Embryonic facial prominence (tissue), 1 donor: ENCODE data around the gene CHST11.
"Not testable (repeated sequence)": the region's sequence is repeated elsewhere in the genome, so short reads cannot be mapped to it uniquely, and the experiment has no call there.

ENCODE experiments used
- DNase-seq: peaks from one replicate; pipeline ENCODE4 v3.0.0-alpha.2; 2016; ENCODE audit errors: extremely low spot score

The CHST11 gene

DNA sequence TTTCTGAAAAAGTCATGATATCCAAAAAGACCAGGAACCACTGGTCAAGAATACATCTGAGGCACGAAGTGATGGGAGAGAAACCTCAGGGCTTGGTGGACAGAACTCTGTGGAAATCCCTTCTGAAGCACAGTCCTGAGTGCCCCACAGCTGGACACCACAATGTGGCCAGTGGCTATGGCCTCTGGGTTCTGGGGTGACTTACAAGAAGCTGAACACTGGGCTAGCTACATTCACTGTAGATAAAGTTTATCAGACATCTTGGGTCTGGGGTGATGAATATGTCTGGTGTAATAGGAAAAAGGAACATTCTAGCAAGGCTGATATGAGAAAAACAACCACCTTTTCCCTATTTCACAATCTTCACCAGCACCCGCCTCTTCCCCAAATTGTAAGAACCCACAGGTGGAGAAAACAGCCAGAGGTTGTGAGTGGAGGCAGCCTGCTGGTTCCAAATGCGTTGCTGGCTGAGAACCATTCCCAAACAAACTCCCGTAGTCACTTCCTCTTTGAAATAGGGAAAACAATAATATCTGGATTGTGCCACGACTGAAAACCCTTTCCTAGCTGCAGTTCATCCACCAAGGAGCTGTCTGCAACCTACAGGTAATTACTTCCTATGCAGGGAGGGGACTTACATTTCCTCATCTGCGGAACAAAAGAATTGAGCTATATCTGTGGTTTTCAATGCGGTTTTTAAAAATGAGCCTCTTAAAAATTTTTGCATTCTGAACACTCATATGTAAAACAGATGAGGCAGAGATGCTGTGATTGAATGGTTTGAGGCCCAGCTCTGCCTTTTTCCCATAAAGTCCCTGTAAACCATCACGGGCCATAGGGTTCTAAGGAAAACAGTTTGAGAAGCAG lies 307.7 kb downstream of the CHST11 start:
- no peak for DNase-seq

DNA sequence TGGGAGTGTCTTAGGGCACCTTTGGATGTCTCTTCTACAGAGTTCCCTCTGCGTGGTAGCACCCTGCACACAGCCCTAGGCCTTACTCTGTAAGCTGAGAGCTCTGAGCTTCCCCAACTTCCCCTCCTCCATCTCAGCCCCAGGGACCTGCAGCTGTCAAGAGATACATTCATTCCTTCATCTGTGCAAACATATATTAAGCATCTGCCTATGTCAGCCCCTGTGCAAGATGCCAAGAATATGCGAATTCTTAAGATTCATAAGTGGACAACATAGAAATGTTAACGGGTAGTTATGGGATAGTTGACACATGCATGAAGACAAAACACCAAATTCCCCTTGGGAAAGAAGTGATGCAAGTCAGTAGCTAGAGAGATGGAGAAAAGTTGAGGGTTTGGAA lies 310.5 kb downstream of the CHST11 start:
- no peak for DNase-seq

DNA sequence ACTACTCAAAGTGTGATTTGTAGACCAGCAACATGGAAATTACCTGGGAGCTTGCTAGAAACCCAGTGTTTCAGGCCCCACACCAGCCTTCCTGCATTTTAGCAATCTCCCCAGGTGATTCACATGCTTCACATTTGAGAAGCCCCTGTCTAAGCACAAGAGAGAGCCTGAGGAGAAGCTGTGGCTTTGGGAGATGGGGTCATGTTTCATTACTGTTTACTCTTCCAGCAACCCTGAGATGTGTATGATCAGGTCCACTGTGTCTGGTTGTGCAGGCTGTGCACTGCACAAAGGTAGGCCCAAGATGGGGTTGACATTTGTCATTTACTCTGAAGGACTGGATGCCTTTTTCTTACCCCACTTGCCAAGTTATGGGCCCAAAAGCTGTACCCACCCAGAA lies 311.3 kb downstream of the CHST11 start:
- no peak for DNase-seq

DNA sequence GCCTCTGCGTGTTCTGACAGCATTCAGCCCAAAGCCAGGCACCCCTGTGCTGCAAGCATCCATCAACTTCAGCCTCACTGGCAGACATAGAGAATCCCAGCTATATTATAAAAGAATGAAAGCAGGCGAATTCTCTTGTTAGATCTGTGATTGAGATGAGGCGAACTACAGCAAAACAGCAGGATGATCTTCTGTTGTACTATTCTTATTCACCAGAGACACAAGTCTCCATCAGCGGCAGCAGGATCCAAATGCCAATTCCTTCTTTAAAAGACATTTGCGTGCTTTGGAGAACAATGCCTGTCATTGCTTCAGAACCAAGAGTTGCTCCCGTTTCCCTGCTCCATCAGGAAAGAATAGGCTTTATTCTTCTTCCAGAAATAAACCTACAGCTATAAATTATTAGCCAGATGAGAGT lies 312.4 kb downstream of the CHST11 start:
- DNase-seq, result no peak

DNA sequence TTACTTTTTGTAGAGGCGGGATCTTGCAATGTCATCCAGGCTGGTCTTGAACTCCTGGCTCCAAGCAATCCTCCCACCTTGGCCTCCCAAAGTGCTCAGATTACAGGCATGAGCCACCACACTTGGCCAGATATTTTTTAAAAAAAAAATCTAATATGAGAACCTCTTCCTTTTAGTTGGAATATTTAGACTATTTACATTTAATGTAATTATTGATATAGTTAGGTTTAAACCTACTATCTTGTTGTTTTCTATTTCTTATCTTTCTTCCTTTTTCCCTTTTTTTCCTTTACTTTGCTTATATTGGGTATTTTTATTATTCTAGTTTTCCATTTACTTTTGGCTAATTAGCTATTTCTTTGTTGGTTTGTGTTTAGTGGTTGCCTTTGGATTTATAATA lies 315.6 kb downstream of the CHST11 start:
- no peak for DNase-seq

DNA sequence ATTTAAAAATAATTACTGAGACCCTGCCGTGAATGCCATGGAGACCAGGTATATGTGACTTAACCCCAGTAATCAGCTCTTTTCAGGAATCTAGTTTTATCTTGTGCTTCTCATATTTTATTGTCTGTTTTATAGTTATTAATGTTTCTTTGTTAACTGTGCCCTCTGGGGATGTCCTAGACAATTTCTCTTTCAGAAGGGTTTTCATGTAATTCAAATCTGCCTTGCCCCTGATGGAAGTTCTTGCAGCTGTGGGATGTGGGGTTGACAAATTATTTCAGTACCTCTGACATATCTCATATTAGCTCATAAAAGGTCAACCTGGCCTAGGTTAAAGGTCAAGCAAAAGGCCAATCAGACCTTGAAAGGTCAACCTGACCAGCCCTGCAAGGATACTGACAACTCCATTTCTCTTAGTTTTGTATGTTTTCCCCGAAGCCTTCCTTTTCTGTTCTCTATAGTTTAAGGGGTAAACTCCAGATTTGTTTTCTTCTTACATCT lies 319.0 kb downstream of the CHST11 start:
- DNase-seq, result no peak

DNA sequence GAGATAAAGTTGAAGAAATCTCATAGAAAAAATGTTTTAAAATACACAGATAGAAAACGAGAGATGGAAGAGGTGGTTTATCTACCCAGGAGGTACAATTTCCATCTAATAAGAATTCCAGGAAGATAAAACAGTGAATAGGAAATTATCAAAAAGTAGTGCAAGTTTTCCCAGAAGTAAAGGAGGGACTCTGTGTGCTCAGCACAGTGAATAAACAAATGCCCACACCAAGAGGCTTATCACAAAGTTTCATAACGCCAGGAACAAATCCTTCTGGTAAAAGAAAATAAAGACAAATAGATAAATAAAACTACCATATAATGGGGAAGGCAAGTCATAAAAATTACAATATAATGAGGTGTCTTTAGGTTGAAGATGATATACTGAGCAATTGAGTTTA lies 322.4 kb downstream of the CHST11 start:
- no peak for DNase-seq

DNA sequence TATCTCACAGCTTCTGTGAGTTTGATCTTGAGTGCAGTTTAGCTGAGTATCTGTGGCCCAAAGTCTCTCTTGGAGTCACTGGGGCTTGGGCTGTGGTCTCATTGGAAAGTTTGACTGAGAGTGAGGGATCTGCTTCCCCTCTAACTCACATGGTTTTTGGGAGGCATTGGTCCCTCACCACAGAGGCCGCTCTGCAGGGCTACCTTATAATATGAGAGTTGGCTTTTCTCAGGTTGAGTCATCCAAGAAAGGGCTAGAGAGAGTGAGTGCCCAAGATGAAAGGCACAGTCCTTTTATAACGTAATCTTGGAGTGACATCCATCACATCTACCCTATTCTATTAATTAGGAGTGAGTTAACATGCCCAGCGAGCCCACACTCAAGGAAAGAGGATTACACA lies 325.5 kb downstream of the CHST11 start:
- no peak for DNase-seq

DNA sequence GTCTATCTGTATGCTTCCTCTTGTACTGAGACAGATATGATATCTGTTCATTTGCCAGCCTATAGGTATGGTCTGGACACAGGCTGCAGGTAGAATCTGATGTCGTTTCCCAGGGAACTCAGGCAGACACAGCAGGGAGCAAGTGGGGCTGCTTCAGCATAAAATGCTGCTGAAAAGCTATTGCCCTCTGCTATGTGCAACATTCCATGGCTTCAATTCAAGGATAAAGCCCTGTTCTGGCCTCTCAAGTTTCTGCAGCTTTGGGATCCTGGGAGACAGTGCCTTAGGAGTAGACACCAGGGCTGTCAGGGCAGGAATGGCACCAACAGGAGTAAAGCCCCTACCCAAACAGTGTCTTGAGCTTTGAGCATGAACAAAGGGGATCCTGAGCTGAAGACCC lies 327.8 kb downstream of the CHST11 start:
- DNase-seq, result no peak

DNA sequence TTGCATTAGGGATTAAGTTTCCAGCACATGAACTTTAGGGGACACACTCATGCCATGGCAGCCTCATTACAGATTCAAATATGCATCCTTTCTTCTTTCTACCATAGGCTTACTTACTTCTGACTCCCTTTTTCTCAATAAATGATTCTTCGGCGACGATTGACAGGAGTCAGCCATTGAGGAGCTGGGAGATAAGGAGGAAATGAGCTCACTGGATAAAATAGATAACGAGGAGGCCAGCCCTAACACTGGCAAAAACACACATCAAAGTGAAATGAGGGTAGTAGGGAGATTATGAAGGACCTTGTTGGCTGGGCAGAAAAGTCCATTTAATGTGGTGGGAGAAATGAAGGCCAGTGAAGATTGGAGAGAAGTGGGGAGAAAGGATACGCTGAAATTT lies 329.1 kb downstream of the CHST11 start:
- no peak for DNase-seq

DNA sequence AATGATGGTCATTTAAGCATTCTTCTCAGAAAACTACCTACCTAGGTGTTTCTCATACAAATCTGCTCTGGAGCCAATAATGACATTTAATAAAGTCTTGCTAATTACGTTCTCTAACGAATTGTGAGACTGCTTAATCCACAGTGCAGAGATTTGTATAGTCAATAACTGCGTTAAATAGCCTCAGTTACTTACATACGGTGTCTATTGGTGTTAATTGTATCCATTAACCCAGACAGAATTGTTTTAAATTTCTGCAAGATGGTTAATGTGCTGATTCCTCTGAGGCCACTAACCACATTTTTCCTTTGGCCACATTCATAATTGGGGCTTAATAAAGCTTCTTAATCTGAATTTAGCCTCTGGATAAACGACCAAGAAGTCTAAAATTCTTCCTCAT lies 329.6 kb downstream of the CHST11 start:
- DNase-seq, result no peak

DNA sequence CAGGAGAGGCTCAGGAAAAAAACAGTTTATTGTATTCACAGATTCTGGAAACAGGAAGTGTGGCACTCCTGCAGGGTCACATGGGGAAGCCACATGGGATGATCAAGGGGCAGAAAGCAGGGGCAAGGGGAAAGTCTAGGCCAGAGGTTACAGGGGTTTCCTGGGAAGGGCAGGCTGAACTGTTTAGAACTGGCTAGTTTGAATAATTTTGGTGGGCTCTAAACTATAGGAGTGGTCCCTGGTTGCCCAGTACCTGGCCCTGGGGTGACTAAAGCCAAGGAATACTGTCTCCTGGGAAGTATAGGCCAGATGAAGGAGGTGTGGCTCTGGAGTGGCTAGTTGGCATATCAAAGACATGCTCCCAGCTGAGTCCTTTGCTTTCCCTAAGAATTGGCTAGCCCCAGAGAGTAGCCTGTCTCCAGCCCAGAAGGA lies 332.1 kb downstream of the CHST11 start:
- no peak for DNase-seq

DNA sequence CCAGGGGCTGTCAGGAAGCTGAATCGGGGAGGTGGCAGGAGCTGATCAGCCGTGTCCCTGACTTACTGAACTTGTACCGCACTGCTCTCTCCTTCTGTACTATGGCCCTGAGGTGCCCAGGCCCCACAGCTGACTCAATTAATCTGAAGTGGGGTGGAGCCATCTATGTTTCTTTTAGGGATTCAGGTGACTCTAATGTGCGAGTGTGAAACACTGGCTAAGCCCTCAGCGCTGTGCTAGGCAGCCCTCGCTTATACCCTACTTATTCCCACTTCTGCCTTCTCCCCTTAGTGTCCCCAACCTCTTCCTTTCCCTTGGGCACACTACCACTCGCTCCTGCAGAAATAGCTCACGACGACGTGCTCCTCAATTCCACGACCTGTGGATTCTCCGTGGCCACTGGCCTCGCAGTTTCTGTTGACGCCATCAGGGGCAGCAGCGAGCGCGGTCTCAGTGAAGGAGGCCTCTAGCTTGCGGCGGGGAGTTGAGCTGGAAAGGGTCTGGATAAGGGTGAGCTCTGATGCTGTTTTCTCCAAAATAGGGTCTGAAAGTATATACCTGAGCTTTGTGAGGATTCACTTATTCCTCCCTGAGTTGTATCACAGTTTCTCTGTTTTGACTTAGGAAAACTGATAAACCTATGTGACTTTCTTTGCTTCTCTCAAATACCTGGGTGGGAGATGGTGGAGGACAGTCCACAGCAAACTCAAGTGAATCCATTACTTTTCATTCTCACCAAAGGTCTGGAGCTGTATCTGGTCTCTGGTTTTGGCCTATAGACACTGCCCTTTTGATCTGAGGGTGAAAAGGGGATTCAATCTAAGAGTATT lies 333.8 kb downstream of the CHST11 start:
- DNase-seq, result no peak

DNA sequence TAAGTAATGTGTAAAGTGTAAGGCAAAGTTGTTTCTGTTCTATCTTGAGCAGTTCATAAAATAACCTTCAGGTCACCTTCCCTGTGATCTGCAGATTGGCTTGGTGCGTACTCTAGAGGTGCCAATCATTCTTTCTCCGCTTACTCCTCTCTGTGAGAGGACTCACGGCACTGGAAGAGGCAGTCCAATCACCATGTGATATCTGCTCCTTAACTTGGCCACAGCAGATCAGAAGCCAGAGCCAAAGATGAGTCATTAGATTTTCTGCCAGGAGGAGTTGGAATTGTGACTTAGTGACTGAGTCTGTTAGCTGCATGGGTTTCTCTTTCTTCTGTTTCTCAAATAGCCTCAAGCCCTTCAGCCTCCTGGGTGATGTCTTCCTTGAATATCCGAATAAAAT lies 335.8 kb downstream of the CHST11 start:
- no peak for DNase-seq

DNA sequence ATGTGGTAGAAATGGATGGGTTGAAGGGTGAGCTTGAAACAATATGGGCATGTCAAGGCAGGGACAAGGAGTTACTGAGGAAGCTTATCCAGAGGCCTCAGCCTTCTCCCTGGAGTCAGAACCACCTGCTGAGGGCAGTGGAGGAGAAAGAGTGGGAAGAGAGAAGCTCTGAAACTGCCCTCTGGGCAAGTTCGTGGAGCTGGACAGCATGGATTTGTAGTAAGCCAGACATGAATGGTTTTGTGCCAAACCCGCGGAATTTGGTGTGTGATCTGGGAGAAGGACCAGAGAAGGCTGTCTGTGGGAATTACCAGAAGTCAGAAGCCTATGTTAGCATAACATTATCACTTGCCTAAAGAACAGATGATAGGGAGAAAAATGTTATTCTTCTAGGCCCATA lies 336.5 kb downstream of the CHST11 start:
- no peak for DNase-seq

DNA sequence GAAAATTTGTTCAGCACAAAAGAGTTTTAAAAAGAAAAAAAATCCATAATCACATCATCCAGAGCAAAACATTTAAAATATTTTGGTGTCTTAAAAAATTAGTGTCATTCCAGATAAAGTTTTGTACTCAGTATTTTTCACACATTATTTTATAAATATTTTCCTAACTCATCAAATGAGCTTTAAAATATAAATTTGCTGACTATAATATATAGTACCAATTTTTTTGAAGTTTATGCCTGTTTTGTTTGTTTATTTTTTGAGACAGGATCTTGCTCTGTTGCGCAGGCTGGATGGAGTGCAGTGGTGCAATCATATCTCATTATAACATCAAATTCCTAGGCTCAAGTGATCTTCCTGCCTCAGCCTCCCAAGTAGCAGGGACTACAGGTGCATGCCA lies 337.2 kb downstream of the CHST11 start:
- no peak for DNase-seq

DNA sequence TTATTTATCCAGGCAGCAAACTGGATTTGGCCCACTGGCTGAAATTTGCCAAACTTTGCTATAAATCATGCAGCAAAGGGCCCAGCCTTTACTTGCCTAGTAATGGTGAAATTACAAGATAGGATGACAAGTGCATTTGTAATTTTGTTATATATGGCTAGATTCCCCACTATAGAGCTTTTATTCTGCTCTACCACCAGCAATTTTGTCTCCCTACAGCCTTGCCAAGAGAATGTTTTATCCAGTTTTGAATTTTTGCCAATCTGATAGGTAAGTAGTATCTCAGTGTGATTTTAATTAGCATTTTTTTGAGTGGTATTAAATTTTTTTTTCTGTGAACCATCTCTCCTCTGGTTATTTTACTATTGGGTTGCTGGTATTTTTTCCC lies 339.7 kb downstream of the CHST11 start:
- no peak for DNase-seq

DNA sequence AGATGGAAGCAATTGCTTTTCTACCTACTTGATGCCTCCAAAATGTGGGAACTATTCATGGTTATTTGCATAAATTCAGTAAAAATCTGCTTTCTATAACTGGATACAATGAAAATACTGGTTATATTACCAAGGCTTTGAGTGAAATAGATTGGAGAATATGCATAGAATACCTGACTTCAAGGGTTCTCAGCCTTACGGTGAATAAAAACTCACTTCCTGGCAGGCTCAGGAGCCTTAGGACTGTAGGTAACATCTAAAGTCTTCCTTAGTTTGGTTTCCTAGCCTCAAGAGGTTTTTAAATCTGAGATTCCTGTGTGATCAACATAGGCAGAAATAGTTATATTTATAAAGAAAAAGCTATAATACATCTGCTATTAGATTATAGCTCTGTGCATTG lies 342.7 kb downstream of the CHST11 start:
- no peak for DNase-seq

DNA sequence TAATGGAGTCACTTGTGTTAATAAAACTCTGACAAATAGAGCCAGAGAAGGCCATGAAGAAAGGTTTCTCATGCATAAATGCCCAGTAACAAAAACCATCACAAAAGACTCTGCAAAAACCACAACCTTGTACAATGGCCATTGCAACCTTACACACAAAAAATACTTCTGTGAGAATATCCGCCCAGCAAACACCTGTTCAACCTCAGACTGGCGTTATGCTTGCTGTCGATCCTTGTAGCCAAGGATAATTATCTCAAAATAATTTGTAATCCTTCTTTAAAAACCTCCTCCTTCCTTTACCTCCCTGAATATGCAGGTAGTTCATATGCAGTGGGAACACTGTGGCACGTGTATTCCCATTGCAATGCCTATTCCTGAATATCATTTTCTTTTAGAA lies 344.3 kb downstream of the CHST11 start:
- no peak for DNase-seq

DNA sequence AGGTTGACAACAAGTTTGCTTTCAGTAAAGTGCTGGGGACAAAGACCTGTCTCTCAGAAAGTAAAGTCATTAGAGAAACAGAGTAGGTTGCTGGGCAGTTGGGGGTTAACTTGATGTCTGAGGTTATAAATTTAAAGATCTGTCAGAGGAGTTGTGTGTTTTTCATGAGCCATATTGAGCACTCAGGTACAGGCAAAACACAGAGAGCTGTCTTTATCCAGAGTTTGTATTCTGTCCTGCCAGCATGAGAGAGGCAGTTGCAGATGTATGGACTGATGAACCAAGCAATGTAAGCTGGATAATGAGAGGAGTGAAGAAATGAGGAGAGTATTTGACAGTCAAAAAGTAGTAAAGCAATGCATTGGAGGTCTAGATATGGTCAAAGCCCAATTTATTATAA lies 344.7 kb downstream of the CHST11 start:
- DNase-seq, result no peak

DNA sequence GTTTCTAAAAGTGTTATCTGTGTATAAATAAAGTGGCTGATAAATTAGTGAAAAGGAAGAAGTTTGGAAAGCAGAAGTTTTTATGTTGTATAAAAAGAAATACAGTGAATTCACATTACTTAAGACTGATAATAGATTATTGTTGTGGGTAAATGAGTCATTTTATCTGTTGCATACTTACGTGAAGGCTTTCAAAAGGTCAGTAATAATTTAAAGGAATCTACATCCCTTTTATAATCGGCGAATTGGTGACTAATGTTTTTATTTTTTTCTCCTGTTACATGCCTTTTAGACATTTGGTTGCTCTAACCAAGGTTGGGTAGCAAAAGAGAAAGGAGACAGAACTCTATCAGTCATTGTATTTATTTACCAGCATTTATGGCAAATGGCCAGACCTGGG lies 345.5 kb downstream of the CHST11 start:
- no peak for DNase-seq

DNA sequence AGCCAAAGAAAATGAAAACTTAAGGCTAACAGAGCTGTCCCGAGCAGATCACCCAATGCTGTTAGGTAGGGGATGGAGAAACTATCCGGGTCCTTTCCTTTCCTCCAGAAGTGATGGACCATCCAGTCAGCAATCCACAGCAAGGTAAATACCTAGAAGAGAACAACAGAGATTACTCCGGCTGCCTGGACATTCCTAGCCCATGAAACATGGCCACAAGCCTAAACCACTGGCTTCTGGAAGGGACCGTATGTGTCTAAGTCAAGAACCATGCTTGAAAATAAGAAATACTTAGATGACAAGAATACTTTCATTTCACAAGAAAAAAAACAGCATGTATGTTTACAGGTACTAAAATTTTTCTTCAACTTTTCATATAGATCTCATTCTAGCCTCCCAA lies 348.4 kb downstream of the CHST11 start:
- DNase-seq, result no peak

DNA sequence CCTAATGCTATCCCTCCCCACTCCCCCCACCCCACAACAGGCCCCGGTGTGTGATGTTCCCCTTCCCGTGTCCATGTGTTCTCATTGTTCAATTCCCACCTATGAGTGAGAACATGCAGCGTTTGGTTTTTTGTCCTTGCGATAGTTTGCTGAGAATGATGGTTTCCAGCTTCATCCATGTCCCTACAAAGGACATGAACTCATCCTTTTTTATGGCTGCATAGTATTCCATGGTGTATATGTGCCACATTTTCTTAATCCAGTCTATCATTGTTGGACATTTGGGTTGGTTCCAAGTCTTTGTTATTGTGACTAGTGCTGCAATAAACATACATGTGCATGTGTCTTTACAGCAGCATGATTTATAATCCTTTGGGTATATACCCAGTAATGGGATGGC lies 349.4 kb downstream of the CHST11 start:
- not testable (repeated sequence) for DNase-seq
